ENCODE results near the gene PRPSAP1.

PRPSAP1 gene

GRCh38 chr17:76384987-76385891 is 31.5 kb upstream of the PRPSAP1 start:
- peaks cover 14% of the 10 kb centered on the region for H3K27me3 ChIP-seq (ENCODE audit: insufficient read depth, low read depth, severe bottlenecking)
- TF ChIP-seq CTCF (IDR thresholded peaks at IDR 0.05; ENCODE audit: low read depth, low read length) = no peak
- peak overlapping the region; percentile 74 for H3K4me3 ChIP-seq (ENCODE audit: low read depth, low read length)
- no peak overlapping the region for H3K27ac ChIP-seq
- peaks cover 13% of the 10 kb centered on the region for H3K36me3 ChIP-seq
- DNase-seq = peak; percentile 33
- H3K9me3 ChIP-seq (ENCODE audit: severe bottlenecking) = no peaks in the 10 kb centered on the region

GRCh38 chr17:76384222-76384986 is 30.7 kb upstream of the PRPSAP1 start, which contains the start of gene SPHK1:
TSS of gene SPHK1 (plus strand) at chr17:76384609. CDS start at chr17:76385645, 1,036 bp downstream.
- TF ChIP-seq CTCF (IDR thresholded peaks at IDR 0.05; ENCODE audit: low read depth, low read length) = no peak
- H3K4me3 ChIP-seq (ENCODE audit: low read depth, low read length) = peak within 1 kb of the TSS; percentile 74
- H3K9me3 ChIP-seq (ENCODE audit: severe bottlenecking) = no peaks in the 10 kb centered on the region
- peaks cover 14% of the 10 kb centered on the region for H3K27me3 ChIP-seq (ENCODE audit: insufficient read depth, low read depth, severe bottlenecking)
- DNase-seq = peak; percentile 77
- peaks cover 7% of the 10 kb centered on the region for H3K36me3 ChIP-seq
- H3K27ac ChIP-seq = peak within 1 kb of the TSS; percentile 7

- no peaks in the 10 kb centered on the region for H3K9me3 ChIP-seq (ENCODE audit: severe bottlenecking)
- H3K36me3 ChIP-seq = peaks cover 5% of the 10 kb centered on the region
- H3K4me3 ChIP-seq (ENCODE audit: low read depth, low read length) = peak overlapping the region; percentile 74
- peaks cover 14% of the 10 kb centered on the region for H3K27me3 ChIP-seq (ENCODE audit: insufficient read depth, low read depth, severe bottlenecking)
- peak overlapping the region; percentile 7 for H3K27ac ChIP-seq
- TF ChIP-seq CTCF (IDR thresholded peaks at IDR 0.05; ENCODE audit: low read depth, low read length) = peak; percentile 19; the same call in 1 of the 2 replicates
- DNase-seq = peak; percentile 66
These were observed 30.0 kb upstream of the PRPSAP1 start for GRCh38 chr17:76383546-76384221.

GRCh38 chr17:76382803-76383545 is 29.3 kb upstream of the PRPSAP1 start:
- peaks cover 1% of the 10 kb centered on the region; the same call in 1 of the 2 replicates for H3K36me3 ChIP-seq
- TF ChIP-seq CTCF (IDR thresholded peaks at IDR 0.05; ENCODE audit: low read depth, low read length) = no peak
- H3K4me3 ChIP-seq (ENCODE audit: low read depth, low read length) = peak overlapping the region; percentile 74
- peak; percentile 65 for DNase-seq
- H3K27me3 ChIP-seq (ENCODE audit: insufficient read depth, low read depth, severe bottlenecking) = peaks cover 14% of the 10 kb centered on the region
- no peaks in the 10 kb centered on the region for H3K9me3 ChIP-seq (ENCODE audit: severe bottlenecking)
- no peak overlapping the region for H3K27ac ChIP-seq

GRCh38 chr17:76382351-76382802 is 28.7 kb upstream of the PRPSAP1 start:
- peaks cover 14% of the 10 kb centered on the region for H3K27me3 ChIP-seq (ENCODE audit: insufficient read depth, low read depth, severe bottlenecking)
- H3K9me3 ChIP-seq (ENCODE audit: severe bottlenecking) = no peaks in the 10 kb centered on the region
- DNase-seq = peak; percentile 58
- H3K27ac ChIP-seq = no peak overlapping the region
- TF ChIP-seq CTCF (IDR thresholded peaks at IDR 0.05; ENCODE audit: low read depth, low read length) = no peak
- H3K36me3 ChIP-seq = no peaks in the 10 kb centered on the region
- peak overlapping the region; percentile 74 for H3K4me3 ChIP-seq (ENCODE audit: low read depth, low read length)
